IPS-18c (cell line): ENCODE data around the gene TTC1.

Experiments used
- H3K4me3 ChIP-seq: 2 replicates; pipeline ENCODE4 v1.7.0; 2013; ENCODE audit warnings: low read depth, mild to moderate bottlenecking, low read length, moderate library complexity; ENCODE audit not compliant: insufficient read depth
- H3K9me3 ChIP-seq: one replicate; pipeline ENCODE4 v1.6.1; 2013; ENCODE audit warnings: mild to moderate bottlenecking, low read length, moderate library complexity; ENCODE audit not compliant: control insufficient read depth, insufficient read depth

Gene TTC1

GRCh38 chr5:160029004-160029403, 20.1 kb downstream of the TTC1 start:
- H3K4me3 ChIP-seq = no peak overlapping the region
- no peaks in the 10 kb centered on the region for H3K9me3 ChIP-seq

- no peak overlapping the region for H3K4me3 ChIP-seq
- no peaks in the 10 kb centered on the region for H3K9me3 ChIP-seq
Observed at GRCh38 chr5:160029540-160030139, 20.7 kb downstream of the TTC1 start.

GRCh38 chr5:160030631-160031377, 21.9 kb downstream of the TTC1 start:
- Histone ChIP-seq H3K4me3 (no peak overlapping the region), H3K9me3 (no peaks in the 10 kb centered on the region)

GRCh38 chr5:160033546-160034252, 24.8 kb downstream of the TTC1 start:
- H3K9me3 ChIP-seq = no peaks in the 10 kb centered on the region
- no peak overlapping the region for H3K4me3 ChIP-seq

GRCh38 chr5:160036243-160036642, 27.3 kb downstream of the TTC1 start:
- H3K9me3 ChIP-seq = no peaks in the 10 kb centered on the region
- H3K4me3 ChIP-seq = no peak overlapping the region

GRCh38 chr5:160036884-160037283, 27.9 kb downstream of the TTC1 start:
- Histone ChIP-seq H3K4me3 (no peak overlapping the region), H3K9me3 (no peaks in the 10 kb centered on the region)

GRCh38 chr5:160039810-160040470, 31.0 kb downstream of the TTC1 start:
- H3K4me3 ChIP-seq = no peak overlapping the region
- H3K9me3 ChIP-seq = no peaks in the 10 kb centered on the region

GRCh38 chr5:160040471-160040835, 31.5 kb downstream of the TTC1 start:
- Histone ChIP-seq H3K4me3 (no peak overlapping the region), H3K9me3 (no peaks in the 10 kb centered on the region)

GRCh38 chr5:160042671-160043070, 33.7 kb downstream of the TTC1 start:
- Histone ChIP-seq H3K9me3 (no peaks in the 10 kb centered on the region), H3K4me3 (no peak overlapping the region)

GRCh38 chr5:160044391-160044804, 35.5 kb downstream of the TTC1 start:
- no peaks in the 10 kb centered on the region for H3K9me3 ChIP-seq
- no peak overlapping the region for H3K4me3 ChIP-seq

GRCh38 chr5:160044967-160045366, 36.0 kb downstream of the TTC1 start:
- Histone ChIP-seq H3K4me3 (no peak overlapping the region), H3K9me3 (no peaks in the 10 kb centered on the region)

- Histone ChIP-seq H3K9me3 (no peaks in the 10 kb centered on the region), H3K4me3 (no peak overlapping the region)
Observed at GRCh38 chr5:160047423-160047822, 38.5 kb downstream of the TTC1 start.

- H3K4me3 ChIP-seq = no peak overlapping the region
- H3K9me3 ChIP-seq = no peaks in the 10 kb centered on the region
Observed at GRCh38 chr5:160048131-160048530, 39.2 kb downstream of the TTC1 start.

- H3K4me3 ChIP-seq = no peak overlapping the region
Observed at GRCh38 chr5:160049099-160049498, 40.2 kb downstream of the TTC1 start.

GRCh38 chr5:160054047-160054446, 45.1 kb downstream of the TTC1 start:
- no peaks in the 10 kb centered on the region for H3K9me3 ChIP-seq
- no peak overlapping the region for H3K4me3 ChIP-seq

More at GRCh38 chr5:160049099-160049498, 40.2 kb downstream of the TTC1 start:
- no peaks in the 10 kb centered on the region for H3K9me3 ChIP-seq

- Histone ChIP-seq H3K9me3 (no peaks in the 10 kb centered on the region), H3K4me3 (no peak overlapping the region)
Observed at GRCh38 chr5:160054831-160055230, 45.9 kb downstream of the TTC1 start.

- Histone ChIP-seq H3K4me3 (no peak overlapping the region), H3K9me3 (no peaks in the 10 kb centered on the region)
Observed at GRCh38 chr5:160057256-160057655, 48.3 kb downstream of the TTC1 start.

- Histone ChIP-seq H3K9me3 (no peaks in the 10 kb centered on the region), H3K4me3 (no peak overlapping the region)
Observed at GRCh38 chr5:160060001-160060400, 51.1 kb downstream of the TTC1 start.
